ENCODE results near the gene VPS41. TPM values are rescaled to one million over a fixed set of nuclear protein-coding genes. Genes with fewer than 3 reads are reported as not detected.

The VPS41 gene
- total RNA-seq, 2 donors from 2014 or later = 39.1 to 52.5 TPM

DNA sequence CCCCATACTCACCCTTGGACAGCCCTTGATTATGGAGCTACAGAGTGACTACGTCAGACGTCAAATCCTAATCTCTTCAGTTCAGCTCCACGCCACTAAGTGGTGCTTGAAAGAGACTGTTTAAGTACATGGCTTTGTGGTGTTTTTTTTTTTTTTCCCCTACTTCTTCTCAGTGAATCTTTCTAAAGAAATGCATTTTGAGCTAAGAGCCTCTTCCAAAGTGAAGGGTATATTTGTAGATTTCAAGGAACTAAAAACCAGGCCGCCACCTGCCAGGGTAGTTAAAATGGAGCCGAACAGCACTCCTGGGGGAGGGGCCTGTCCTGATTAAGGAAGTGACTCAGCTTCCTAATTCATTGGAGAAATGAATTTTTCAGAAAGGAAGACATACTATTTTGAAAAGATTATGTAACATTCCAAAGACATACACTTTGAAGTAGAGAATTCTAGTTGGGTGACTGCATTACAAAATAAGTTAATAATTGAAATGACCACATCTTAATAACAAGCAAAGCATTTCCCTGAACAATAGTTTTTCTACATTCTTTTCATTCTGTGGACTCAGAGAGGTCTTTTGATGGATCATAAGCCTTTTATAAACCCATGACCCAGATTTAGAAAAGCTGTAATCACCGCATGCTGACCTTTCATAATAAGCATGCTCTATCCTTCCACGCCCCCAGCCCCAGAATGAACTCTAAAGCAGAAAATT lies 20.6 kb upstream of the VPS41 start:
- H3K36me3 ChIP-seq = no peaks in the 10 kb centered on the region
- H3K27me3 ChIP-seq (replicated peaks; ENCODE audit: insufficient read depth) = no peaks in the 10 kb centered on the region
- no peak overlapping the region for H3K4me3 ChIP-seq
- no peak for DNase-seq (ENCODE audit: low spot score)
- TF ChIP-seq CTCF (IDR thresholded peaks at IDR 0.05) = no peak
- no peaks in the 10 kb centered on the region for H3K9me3 ChIP-seq
- no peak overlapping the region for H3K27ac ChIP-seq
- ATAC-seq (ENCODE audit: insufficient number of reproducible peaks, low FRiP score, low read depth) = peak; percentile 50
- peaks cover 0 to 13% of the 10 kb centered on the region in 2 donors for H3K4me1 ChIP-seq (ENCODE audit: control insufficient read depth in 1 of 2, low read depth in 2 of 2)

- Histone ChIP-seq H3K27me3 (replicated peaks; ENCODE audit: insufficient read depth) (no peaks in the 10 kb centered on the region), H3K4me1 (ENCODE audit: control insufficient read depth in 1 of 2, low read depth in 2 of 2) (peaks cover 0 to 13% of the 10 kb centered on the region in 2 donors), H3K9me3 (no peaks in the 10 kb centered on the region), H3K4me3 (no peak overlapping the region), H3K36me3 (no peaks in the 10 kb centered on the region), H3K27ac (no peak overlapping the region)
- no peak for ATAC-seq (ENCODE audit: insufficient number of reproducible peaks, low FRiP score, low read depth)
- no peak for TF ChIP-seq CTCF (IDR thresholded peaks at IDR 0.05)
- no peak for DNase-seq (ENCODE audit: low spot score)
Observed at GRCh38 chr7:38928506-38928905, 19.5 kb upstream of the VPS41 start.

DNA sequence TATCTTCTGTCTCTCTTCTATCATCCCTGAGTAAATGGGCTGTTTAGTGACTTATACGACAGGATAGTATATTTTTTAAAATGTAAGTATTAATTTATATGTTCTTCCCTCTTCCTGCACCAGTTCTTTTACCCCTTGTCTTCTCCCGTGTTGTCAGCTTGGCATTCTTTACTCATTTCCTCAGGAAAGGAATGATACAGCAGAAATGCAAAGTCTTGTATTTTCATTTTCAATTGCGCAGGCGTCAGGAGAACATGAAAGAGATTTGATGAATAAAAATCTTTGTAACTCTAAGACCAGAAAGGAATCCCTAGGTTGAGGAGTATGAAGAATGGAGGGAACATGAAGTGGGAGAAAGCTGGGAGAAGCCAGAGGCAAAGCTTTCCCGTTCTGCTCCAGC lies 18.8 kb upstream of the VPS41 start:
- H3K4me3 ChIP-seq = no peak overlapping the region
- no peaks in the 10 kb centered on the region for H3K9me3 ChIP-seq
- DNase-seq (ENCODE audit: low spot score) (no peak), ATAC-seq (ENCODE audit: insufficient number of reproducible peaks, low FRiP score, low read depth) (no peak)
- H3K27me3 ChIP-seq (replicated peaks; ENCODE audit: insufficient read depth) = no peaks in the 10 kb centered on the region
- H3K4me1 ChIP-seq (ENCODE audit: control insufficient read depth in 1 of 2, low read depth in 2 of 2) = peaks cover 0 to 9% of the 10 kb centered on the region in 2 donors
- no peaks in the 10 kb centered on the region for H3K36me3 ChIP-seq
- no peak overlapping the region for H3K27ac ChIP-seq
- no peak for TF ChIP-seq CTCF (IDR thresholded peaks at IDR 0.05)

GRCh38 chr7:38920731-38921130 lies 11.7 kb upstream of the VPS41 start:
- no peaks in the 10 kb centered on the region for H3K36me3 ChIP-seq
- no peaks in the 10 kb centered on the region for H3K27me3 ChIP-seq (replicated peaks; ENCODE audit: insufficient read depth)
- DNase-seq (ENCODE audit: low spot score) (no peak), ATAC-seq (ENCODE audit: insufficient number of reproducible peaks, low FRiP score, low read depth) (no peak)
- no peaks in the 10 kb centered on the region for H3K4me1 ChIP-seq (ENCODE audit: control insufficient read depth in 1 of 2, low read depth in 2 of 2)
- H3K9me3 ChIP-seq = no peaks in the 10 kb centered on the region
- H3K4me3 ChIP-seq = no peak overlapping the region
- no peak for TF ChIP-seq CTCF (IDR thresholded peaks at IDR 0.05)
- H3K27ac ChIP-seq = no peak overlapping the region

DNA sequence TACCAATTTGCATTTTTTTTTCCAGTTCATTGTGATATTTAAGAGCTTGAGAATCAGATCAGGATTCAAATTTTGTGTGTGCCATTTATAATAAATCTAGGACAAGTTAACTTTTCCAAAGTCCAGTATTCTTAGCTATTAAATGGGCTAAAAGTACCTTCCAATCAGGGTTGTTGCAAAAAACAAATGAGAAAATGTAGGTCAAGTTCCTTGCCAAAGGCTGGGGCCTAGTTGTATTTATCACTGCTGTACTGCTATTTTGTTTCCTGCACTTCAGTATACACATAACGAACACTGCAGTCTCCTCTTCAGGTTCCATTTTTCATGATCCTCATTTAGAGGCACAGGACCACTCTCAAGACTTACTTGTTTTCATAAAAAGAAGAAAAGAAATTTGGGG lies 7.4 kb upstream of the VPS41 start:
- no peak overlapping the region for H3K27ac ChIP-seq
- H3K36me3 ChIP-seq = no peaks in the 10 kb centered on the region
- no peaks in the 10 kb centered on the region for H3K9me3 ChIP-seq
- no peaks in the 10 kb centered on the region for H3K27me3 ChIP-seq (replicated peaks; ENCODE audit: insufficient read depth)
- no peak for ATAC-seq (ENCODE audit: insufficient number of reproducible peaks, low FRiP score, low read depth)
- no peak for DNase-seq (ENCODE audit: low spot score)
- no peak for TF ChIP-seq CTCF (IDR thresholded peaks at IDR 0.05)
- no peak overlapping the region for H3K4me3 ChIP-seq
- no peaks in the 10 kb centered on the region for H3K4me1 ChIP-seq (ENCODE audit: control insufficient read depth in 1 of 2, low read depth in 2 of 2)

All from thoracic aorta (tissue), 2 donors.